T-cell (primary cell): Measurements from ENCODE around the gene QDPR. TPM values are rescaled to one million over a fixed set of nuclear protein-coding genes. Genes with fewer than 3 reads are reported as not detected.
A peak's percentile ranks its signal among the peaks of the same experiment; 100 is the strongest.
"Not testable (repeated sequence)": the region's sequence is repeated elsewhere in the genome, so short reads cannot be mapped to it uniquely, and the experiment has no call there.

Experiments used
- ATAC-seq, 4 experiments: fragments of 200-7000 bp in 3 of 4; fragments of 150-1000 bp in 1 of 4; cut with Tn5 transposase; replicated peaks in 1 of 4; 1 replicate in 3 of 4; 2 replicates in 1 of 4; pipeline ENCODE4 v1.10.0; 2021; ENCODE audit warnings: moderate library complexity in 3 of 4, mild to moderate bottlenecking in 2 of 4, moderate number of reproducible peaks in 1 of 4
- CTCF ChIA-PET, 2 donors: fragments of 300-600 bp; sonication (Branson Sonifier 250); formaldehyde crosslinking; loops; one replicate each; lab custom pipeline; 2022; ENCODE audit warnings: antibody characterized with exemption in 2 of 2; lab: Charles Lee
- POLR2A ChIA-PET, 2 donors: fragments of 300-600 bp; sonication (Branson Sonifier 250); formaldehyde crosslinking; loops; one replicate each; lab custom pipeline; 2022; ENCODE audit warnings: antibody characterized with exemption in 2 of 2; lab: Charles Lee
- DNase-seq, 35 experiments: peaks; one replicate each; pipeline versions ENCODE4 v3.0.0 to v3.0.0-alpha.2; 2013 to 2023
- H3K27ac ChIP-seq: one replicate; pipeline ENCODE4 v1.5.1; 2013; ENCODE audit warnings: low read length
- H3K27me3 ChIP-seq, 2 experiments: replicated peaks in 1 of 2; 1 replicate in 1 of 2; 2 replicates in 1 of 2; pipeline versions ENCODE4 v1.6.1 to v1.7.0; 2013; ENCODE audit warnings: low read length in 1 of 2, mixed read lengths in 1 of 2; ENCODE audit not compliant: control insufficient read depth in 2 of 2, insufficient read depth in 2 of 2; ENCODE audit errors: extremely low read depth in 1 of 2
- H3K36me3 ChIP-seq, 2 donors: 1 replicate in 1 of 2; 2 replicates in 1 of 2; pipeline versions ENCODE4 v1.6.1 to v1.7.0; 2013; ENCODE audit warnings: low read length in 1 of 2; ENCODE audit not compliant: control insufficient read depth in 2 of 2, insufficient read depth in 1 of 2; ENCODE audit errors: extremely low read depth in 1 of 2
- H3K4me1 ChIP-seq, 2 experiments: 1 replicate in 1 of 2; 2 replicates in 1 of 2; pipeline versions ENCODE4 v1.6.1 to v1.7.0; 2013; ENCODE audit warnings: low read length in 2 of 2, mixed read lengths in 1 of 2; ENCODE audit not compliant: insufficient read depth in 2 of 2, control insufficient read depth in 1 of 2; ENCODE audit errors: extremely low read depth in 1 of 2
- H3K4me3 ChIP-seq, 2 donors: 1 replicate in 1 of 2; 2 replicates in 1 of 2; pipeline versions ENCODE4 v1.5.1 to v1.7.0; 2013; ENCODE audit warnings: mild to moderate bottlenecking in 2 of 2, low read length in 1 of 2, moderate library complexity in 1 of 2; ENCODE audit not compliant: control insufficient read depth in 1 of 2; ENCODE audit errors: extremely low read depth in 1 of 2
- H3K9me3 ChIP-seq: 2 replicates; pipeline ENCODE4 v1.7.0; 2013
- H3K27ac Mint-ChIP-seq, 2 donors: one replicate each; pipeline ENCODE4 v1.8.0; 2020 to 2021; ENCODE audit warnings: mild to moderate bottlenecking in 2 of 2, mixed read lengths in 2 of 2
- H3K27me3 Mint-ChIP-seq, 2 donors: one replicate each; pipeline ENCODE4 v1.8.0; 2021 to 2022; ENCODE audit warnings: mixed read lengths in 2 of 2
- H3K36me3 Mint-ChIP-seq: one replicate; pipeline ENCODE4 v1.8.0; 2021; ENCODE audit warnings: mixed read lengths
- H3K4me1 Mint-ChIP-seq, 3 donors: one replicate each; pipeline ENCODE4 v1.8.0; 2020 to 2022; ENCODE audit warnings: mixed read lengths in 3 of 3, mild to moderate bottlenecking in 1 of 3
- H3K4me3 Mint-ChIP-seq, 3 donors: one replicate each; pipeline ENCODE4 v1.8.0; 2020 to 2022; ENCODE audit warnings: mild to moderate bottlenecking in 3 of 3, mixed read lengths in 3 of 3, moderate library complexity in 3 of 3
- H3K9me3 Mint-ChIP-seq, 3 donors: one replicate each; pipeline ENCODE4 v1.8.0; 2020 to 2022; ENCODE audit warnings: mixed read lengths in 3 of 3
- WGBS: methylation state at CpG from one replicate; pipeline ENCODE4 v1.1.5; 2013; ENCODE audit warnings: missing lambda C conversion rate; ENCODE audit not compliant: insufficient coverage; 5-methylcytosine and 5-hydroxymethylcytosine counted together
- total RNA-seq, 35 experiments: library from RNA in 6 of 35; stranded (reverse) in 6 of 35; fragments of 120-200 nt in 1 of 35; gene quantifications; one replicate each; pipeline versions ENCODE4 v1.2.1 to v1.2.4 and lab custom pipeline; 2013 to 2026

QDPR gene
- total RNA-seq, 5 donors from 2014 or later (not counting 1 experiment from before 2014, with no cell fraction given): 14.9 to 23.1 (median 20.0) TPM

DNA sequence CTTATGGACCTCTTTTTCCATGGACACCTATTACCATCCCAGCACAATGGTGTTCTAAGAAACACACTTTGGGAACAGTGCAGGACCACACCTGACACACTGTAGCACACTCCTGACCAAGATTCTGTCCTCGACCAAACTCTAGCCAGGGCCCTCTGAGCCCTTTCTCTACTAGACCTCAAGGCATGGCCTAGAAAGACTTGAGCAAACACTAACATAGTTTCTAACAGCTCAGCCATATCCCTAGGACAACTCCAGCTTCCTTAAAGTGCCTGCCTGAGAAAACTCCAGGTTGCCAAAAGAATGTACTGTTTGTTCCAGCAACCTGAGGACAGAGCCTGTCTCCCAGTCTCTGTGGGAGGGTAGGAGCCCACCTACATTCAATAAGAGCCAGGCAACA, 48.3 kb downstream of the QDPR start:
- ChIA-PET CTCF (interaction anchor here in 1 of 2 donors (0.9 kb wide), 1 partner anchor 16 kb away, joined by 3 read pairs; no protein-coding TSS in a partner anchor), POLR2A (no interaction called here)
- H3K4me1 ChIP-seq: no peaks in the 10 kb centered on the region
- ATAC-seq: no peak
- Mint-ChIP-seq H3K27ac (no peak overlapping the region), H3K4me1 (no peaks in the 10 kb centered on the region), H3K9me3 (peaks cover 0 to 5% (median 3%) of the 10 kb centered on the region in 3 donors), H3K27me3 (no peaks in the 10 kb centered on the region), H3K36me3 (peaks cover 23% of the 10 kb centered on the region), H3K4me3 (no peak overlapping the region)
- H3K36me3 ChIP-seq: no peaks in the 10 kb centered on the region
- 88% methylated on average over 1 of the region's 1 CpG for WGBS
- DNase-seq: no peak
- no peaks in the 10 kb centered on the region for H3K27me3 ChIP-seq
- no peak overlapping the region for H3K27ac ChIP-seq
- H3K4me3 ChIP-seq: no peak overlapping the region
- no peaks in the 10 kb centered on the region for H3K9me3 ChIP-seq

DNA sequence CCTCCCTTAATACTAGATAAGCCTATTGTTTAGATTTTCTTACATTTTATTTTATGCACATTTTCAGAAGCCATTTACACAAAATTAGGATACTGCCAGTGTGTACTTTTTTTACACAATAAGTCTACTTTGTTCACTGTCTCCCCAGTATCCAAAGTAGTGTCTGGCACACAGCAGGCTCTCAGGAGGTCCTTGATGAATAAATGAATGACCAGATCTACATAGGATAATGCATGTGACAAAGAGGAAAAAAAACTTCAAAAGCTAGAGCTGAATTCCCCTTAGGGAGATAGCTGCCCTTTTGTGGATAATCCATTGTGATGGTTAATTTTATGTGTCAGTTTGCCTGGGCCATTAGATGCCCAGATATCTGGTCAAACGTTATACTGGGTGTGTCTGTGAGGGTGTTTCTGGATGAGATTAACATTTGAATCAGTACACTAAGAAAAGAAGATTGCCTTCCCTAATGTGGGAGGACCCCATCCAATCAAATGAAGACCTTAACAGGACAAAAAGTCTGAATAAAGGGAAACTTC, 61.6 kb downstream of the QDPR start:
- CTCF ChIA-PET: interaction anchor here (0.7 to 1.4 kb wide), 4 partner anchors 42 to 1162 kb away, joined by 3 to 4 read pairs (median 3); no protein-coding TSS in a partner anchor
- POLR2A ChIA-PET: no interaction called here
- Histone ChIP-seq H3K27ac (no peak overlapping the region), H3K4me3 (no peak overlapping the region), H3K36me3 (no peaks in the 10 kb centered on the region), H3K9me3 (no peaks in the 10 kb centered on the region), H3K27me3 (no peaks in the 10 kb centered on the region), H3K4me1 (no peaks in the 10 kb centered on the region)
- WGBS: no CpG with 5 or more reads among the region's 1 CpG
- Mint-ChIP-seq H3K36me3 (peaks cover 5% of the 10 kb centered on the region), H3K4me1 (no peaks in the 10 kb centered on the region), H3K9me3 (peaks cover 0 to 9% (median 1%) of the 10 kb centered on the region in 3 donors), H3K4me3 (no peak overlapping the region), H3K27ac (no peak overlapping the region), H3K27me3 (peaks cover 0 to 1% of the 10 kb centered on the region in 2 donors)
- ATAC-seq (no peak), DNase-seq (no peak)

DNA sequence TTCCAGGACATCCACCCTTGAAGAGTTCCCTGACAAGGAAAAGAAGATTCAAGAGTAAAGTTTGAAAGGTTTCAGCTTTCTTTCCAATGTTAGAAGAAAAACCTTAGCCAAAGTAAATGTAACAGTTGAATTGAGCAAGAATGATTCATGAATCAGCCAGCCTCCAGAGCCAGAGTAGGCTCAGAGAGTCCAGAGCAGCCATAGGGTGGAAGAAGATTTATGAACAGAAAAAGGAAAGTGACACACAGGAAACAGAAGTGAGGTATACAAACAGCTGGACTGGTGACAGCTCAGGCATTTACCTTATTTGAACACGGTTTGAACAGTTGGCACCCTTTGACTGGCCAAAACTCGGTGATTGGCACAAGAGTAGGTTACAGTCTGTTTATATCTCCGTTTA, 63.2 kb downstream of the QDPR start:
- no peak for DNase-seq
- no peak overlapping the region for H3K27ac Mint-ChIP-seq

DNA sequence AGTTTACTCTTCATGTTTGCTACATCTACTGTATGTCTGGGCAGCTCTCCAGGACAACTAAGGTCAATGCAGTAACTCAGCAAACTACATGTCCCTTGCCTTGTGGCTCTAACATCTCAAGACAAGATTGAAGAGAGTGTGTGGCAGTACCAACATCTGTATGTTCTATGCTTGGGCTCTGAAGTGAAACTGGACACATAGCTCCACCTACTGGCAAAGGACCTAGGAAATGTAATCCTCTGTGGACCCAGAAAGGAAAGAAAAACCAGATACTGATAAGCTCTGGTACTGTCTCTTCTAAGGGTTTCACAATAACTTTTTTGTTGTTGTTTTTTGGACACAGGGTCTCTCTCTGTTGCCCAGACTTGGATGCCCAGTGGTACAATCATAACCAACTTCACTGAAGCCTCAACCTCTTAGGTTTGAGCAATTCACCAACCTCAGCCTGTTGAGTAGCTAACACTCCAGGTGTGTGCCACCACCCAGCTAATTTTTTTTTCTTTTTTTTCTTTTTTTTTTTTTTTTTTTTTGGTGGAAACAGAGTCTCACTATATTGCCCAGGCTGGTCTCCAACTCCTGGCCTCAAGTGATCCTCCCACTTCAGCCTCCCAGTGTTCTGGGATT, 64.1 kb downstream of the QDPR start:
- no peaks in the 10 kb centered on the region for H3K27me3 ChIP-seq
- H3K4me3 Mint-ChIP-seq: no peak overlapping the region
- H3K27ac ChIP-seq: no peak overlapping the region
- H3K4me1 ChIP-seq: no peaks in the 10 kb centered on the region
- peaks cover 0 to 1% of the 10 kb centered on the region in 2 donors for H3K27me3 Mint-ChIP-seq
- H3K4me3 ChIP-seq: no peak overlapping the region
- H3K9me3 Mint-ChIP-seq: peaks cover 0 to 13% (median 2%) of the 10 kb centered on the region in 3 donors
- no peaks in the 10 kb centered on the region for H3K36me3 ChIP-seq
- H3K36me3 Mint-ChIP-seq: peaks cover 5% of the 10 kb centered on the region
- ChIA-PET POLR2A (interaction anchor here in 1 of 2 donors (0.6 kb wide), 1 partner anchor 774 kb away, joined by 3 read pairs; no protein-coding TSS in a partner anchor), CTCF (interaction anchor here (0.5 to 1.9 kb wide), 27 partner anchors 8 to 1418 kb away, joined by 3 to 8 read pairs (median 3); no protein-coding TSS in a partner anchor)
- ATAC-seq (peak; percentile 72 to 85 (median 80)), DNase-seq (peak in 30 of 35 experiments; percentile 3 to 79 (median 29))
- no peaks in the 10 kb centered on the region for H3K4me1 Mint-ChIP-seq
- no peak overlapping the region for H3K27ac Mint-ChIP-seq
- no peaks in the 10 kb centered on the region for H3K9me3 ChIP-seq

More for the DNA sequence above, 63.2 kb downstream of the QDPR start:
- ChIA-PET CTCF (interaction anchor here (0.7 to 1.9 kb wide), 2 partner anchors 532 to 609 kb away, joined by 3 to 7 read pairs; no protein-coding TSS in a partner anchor), POLR2A (interaction anchor here in 1 of 2 donors (0.6 kb wide), 1 partner anchor 775 kb away, joined by 3 read pairs; no protein-coding TSS in a partner anchor)
- H3K9me3 Mint-ChIP-seq: peaks cover 0 to 9% (median 0%) of the 10 kb centered on the region in 3 donors
- no peak overlapping the region for H3K4me3 ChIP-seq
- ATAC-seq: no peak
- peaks cover 0 to 1% of the 10 kb centered on the region in 2 donors for H3K27me3 Mint-ChIP-seq
- no peak overlapping the region for H3K27ac ChIP-seq
- no peaks in the 10 kb centered on the region for H3K36me3 ChIP-seq
- no peaks in the 10 kb centered on the region for H3K4me1 ChIP-seq
- no peaks in the 10 kb centered on the region for H3K9me3 ChIP-seq
- no peak overlapping the region for H3K4me3 Mint-ChIP-seq
- H3K27me3 ChIP-seq: no peaks in the 10 kb centered on the region
- H3K4me1 Mint-ChIP-seq: no peaks in the 10 kb centered on the region
- WGBS: 40% methylated on average over 1 of the region's 3 CpGs
- H3K36me3 Mint-ChIP-seq: peaks cover 5% of the 10 kb centered on the region

DNA sequence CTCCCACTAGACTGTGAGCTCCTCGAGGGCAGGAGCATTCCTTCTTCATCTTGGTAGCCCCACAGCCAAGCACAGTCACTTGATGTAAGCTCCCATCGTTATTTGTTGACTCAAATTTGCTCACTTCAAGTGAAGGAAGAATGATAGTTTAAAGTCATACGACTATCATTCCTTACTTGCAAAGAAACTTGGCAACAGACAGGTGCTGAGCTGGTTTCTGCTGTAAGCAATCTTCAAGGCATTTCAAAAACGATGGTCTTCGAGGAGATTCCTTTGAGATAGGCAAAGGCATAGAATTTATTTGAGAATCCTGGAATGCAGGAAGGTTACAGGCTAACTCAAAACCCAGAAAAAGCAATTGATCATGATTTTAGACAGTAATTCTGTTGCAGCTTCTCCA, 64.8 kb downstream of the QDPR start:
- Histone ChIP-seq H3K27me3 (no peaks in the 10 kb centered on the region), H3K9me3 (no peaks in the 10 kb centered on the region), H3K4me1 (no peaks in the 10 kb centered on the region), H3K27ac (no peak overlapping the region), H3K36me3 (no peaks in the 10 kb centered on the region), H3K4me3 (no peak overlapping the region)
- H3K27me3 Mint-ChIP-seq: peaks cover 0 to 1% of the 10 kb centered on the region in 2 donors
- H3K9me3 Mint-ChIP-seq: peaks cover 0 to 9% (median 5%) of the 10 kb centered on the region in 3 donors
- H3K36me3 Mint-ChIP-seq: no peaks in the 10 kb centered on the region
- no peak overlapping the region for H3K4me3 Mint-ChIP-seq
- 65% methylated on average over 2 of the region's 5 CpGs for WGBS
- ATAC-seq (no peak), DNase-seq (no peak)
- POLR2A ChIA-PET: no interaction called here
- H3K27ac Mint-ChIP-seq: no peak overlapping the region
- CTCF ChIA-PET: interaction anchor here (0.6 to 1.9 kb wide), 10 partner anchors 7 to 1417 kb away, joined by 3 to 7 read pairs (median 4); no protein-coding TSS in a partner anchor
- no peaks in the 10 kb centered on the region for H3K4me1 Mint-ChIP-seq

DNA sequence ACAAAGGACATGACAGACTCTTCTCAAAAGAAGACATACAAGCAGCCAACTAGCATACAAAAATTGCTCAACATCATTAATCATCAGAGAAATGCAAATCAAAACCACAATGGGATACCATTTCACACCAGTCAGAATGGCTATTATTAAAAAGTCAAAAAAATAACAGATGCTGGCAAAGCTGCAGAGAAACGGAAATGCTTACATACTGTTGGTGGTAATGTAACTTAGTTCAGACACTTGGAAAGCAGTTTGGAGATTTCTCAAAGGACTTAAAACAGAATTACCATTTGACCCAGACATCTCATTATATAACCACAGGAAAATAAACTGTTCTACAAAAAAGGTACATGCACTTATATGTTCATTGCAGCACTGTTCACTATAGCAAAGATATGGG, 69.4 kb downstream of the QDPR start:
- DNase-seq, POLR2A ChIA-PET, H3K27ac ChIP-seq, H3K36me3 ChIP-seq, H3K27me3 ChIP-seq, H3K4me1 ChIP-seq, H3K27ac Mint-ChIP-seq, H3K4me3 Mint-ChIP-seq, H3K9me3 ChIP-seq, H3K9me3 Mint-ChIP-seq, ATAC-seq, H3K27me3 Mint-ChIP-seq, H3K36me3 Mint-ChIP-seq, H3K4me1 Mint-ChIP-seq, H3K4me3 ChIP-seq: not testable (repeated sequence)
- CTCF ChIA-PET: interaction anchor here in 1 of 2 donors (0.7 kb wide), 2 partner anchors 38 to 490 kb away, joined by 4 to 7 read pairs; no protein-coding TSS in a partner anchor
- WGBS: no CpG with 5 or more reads among the region's 1 CpG
